AG20443 (cell line): ENCODE measurements around the gene CADPS2.

Experiments used
- DNase-seq: peaks from one replicate; pipeline ENCODE4 v3.0.0; 2012; ENCODE audit warnings: low spot score, mixed read lengths

The CADPS2 gene

DNA sequence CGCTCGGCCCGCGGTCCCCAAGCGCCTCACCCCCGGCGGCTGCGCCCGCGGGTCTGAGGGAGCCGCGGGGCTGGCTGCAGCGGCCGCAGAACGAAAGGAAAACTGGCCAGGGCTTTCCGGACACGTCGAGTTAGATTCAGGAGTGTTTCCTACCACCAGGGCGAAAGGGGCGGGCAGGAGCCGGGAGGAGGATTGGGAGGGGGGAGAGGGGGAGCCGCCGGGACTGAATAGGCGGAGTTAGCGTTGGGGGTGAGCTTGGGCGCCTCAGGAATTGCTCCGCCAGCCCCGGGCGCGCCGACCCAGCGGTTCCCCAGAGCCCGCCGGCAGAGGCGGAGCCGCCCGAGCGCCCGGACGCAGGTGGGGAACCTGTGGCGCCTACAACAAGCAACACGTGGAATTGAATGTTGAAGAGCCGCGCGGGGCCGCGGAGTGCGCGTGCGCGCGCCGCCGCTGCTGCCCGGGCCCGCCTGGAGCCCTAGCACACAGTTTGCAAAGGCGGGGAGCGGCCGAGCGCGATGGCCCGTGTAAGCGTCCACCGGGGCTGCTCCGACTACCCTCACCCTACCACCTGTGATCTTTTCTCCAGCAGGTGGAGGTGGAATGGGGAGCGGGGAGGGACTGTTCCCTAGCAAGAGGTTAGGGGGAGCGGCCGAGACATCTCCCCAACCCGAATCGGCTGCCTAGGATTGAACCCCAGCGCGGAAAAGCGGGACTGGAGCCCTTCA lies at the start of gene CADPS2:
CADPS2 (minus strand) TSS at position 104 of the 725 bp plus-strand sequence. CDS start 123 bp downstream, outside the sequence.
- DNase-seq, result peak; percentile 91

DNA sequence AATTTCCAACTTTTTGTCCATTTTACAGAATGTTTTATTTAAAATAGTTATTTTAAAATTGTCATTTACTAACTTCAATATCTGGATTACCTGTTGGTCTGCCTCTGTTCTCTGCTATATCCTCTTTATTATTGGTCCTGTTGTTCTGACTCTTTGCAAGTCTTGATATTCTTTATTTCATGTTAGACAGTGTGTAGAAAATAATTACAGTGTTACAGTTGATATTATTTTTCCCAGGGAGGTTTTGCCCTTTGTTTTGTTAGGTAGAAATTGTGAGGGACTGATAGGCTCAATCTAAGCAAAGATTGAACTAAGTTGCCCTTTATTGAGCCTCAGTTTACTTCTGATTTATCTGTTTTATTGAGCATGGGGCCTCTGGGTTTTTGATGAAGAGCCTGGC lies 49.4 kb upstream of the CADPS2 start:
- DNase-seq, result no peak

DNA sequence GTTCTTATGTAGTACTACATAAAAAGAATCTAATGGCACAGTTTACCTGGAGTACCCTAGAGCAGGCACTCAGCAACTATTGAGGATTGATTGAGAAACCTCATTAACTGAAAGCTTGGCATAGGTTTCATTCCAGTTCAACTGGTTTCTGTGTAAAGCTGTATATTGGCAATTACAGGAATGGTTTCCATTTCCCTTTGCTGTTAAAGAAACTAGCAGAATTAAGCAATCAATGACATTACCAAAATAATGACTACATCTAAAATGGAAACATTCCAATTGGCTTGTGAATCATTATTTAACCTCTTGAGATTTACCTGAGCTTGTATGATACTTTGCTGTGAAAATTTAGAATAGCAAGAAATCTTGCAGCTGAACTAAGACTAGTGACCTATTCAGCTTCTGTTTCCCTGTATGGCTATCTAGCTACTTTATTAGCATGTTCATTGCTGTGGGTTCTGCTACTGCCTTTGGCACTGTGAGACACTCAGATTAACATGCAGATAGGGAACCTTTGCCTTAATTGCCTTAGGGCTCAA lies 33.5 kb upstream of the CADPS2 start:
- no peak for DNase-seq

DNA sequence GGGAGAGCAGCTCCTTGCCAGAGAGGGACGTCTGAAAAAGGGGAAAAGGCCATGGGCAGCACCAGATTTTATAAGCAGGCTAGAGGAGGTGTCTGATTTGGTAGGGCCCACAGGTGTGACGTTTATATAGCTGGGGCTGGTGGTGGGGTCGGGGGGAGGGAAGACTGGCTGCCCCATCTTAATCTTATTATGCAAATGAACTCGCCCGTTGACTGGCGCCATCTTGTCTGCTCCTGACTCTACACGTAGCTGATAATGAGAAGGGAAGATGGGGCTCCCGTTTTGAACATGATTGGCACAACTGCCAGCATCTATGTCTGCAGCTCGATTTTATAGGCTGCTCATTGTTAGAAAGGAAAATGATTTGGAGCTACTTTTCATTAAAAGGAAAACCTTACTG lies 28.6 kb upstream of the CADPS2 start:
- DNase-seq, result no peak

DNA sequence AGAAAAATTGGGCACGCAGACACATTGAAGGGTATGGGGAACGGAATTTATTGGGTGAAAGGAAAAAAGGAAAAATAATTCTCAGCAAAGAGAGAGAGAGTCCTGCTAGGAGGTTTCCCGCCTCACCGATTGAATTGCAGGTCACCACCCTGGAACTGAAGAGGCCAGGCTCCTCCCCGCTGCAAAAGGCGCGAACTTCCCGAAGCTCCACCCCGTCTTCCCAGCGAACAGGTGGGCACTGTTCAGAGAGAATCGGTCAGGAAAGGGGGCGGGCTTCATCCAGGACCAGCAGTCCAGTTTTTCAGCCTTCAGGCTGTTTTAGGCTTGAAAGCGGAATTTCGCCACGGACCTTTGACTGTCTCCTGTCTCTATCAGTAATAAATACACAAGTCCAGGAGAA lies 27.3 kb upstream of the CADPS2 start:
- no peak for DNase-seq

GRCh38 chr7:122902751-122903495 lies 16.7 kb upstream of the CADPS2 start:
- DNase-seq, result no peak

GRCh38 chr7:122901250-122901649 lies 15.0 kb upstream of the CADPS2 start:
- no peak for DNase-seq

GRCh38 chr7:122896509-122896908 lies 10.2 kb upstream of the CADPS2 start:
- DNase-seq, result no peak

GRCh38 chr7:122893486-122893885 lies 7.2 kb upstream of the CADPS2 start:
- DNase-seq, result no peak

GRCh38 chr7:122889116-122889515 lies 2.9 kb upstream of the CADPS2 start:
- no peak for DNase-seq

- DNase-seq, result no peak
Measured at GRCh38 chr7:122887848-122888247, 1.6 kb upstream of the CADPS2 start.

GRCh38 chr7:122887198-122887597 lies 938 bp upstream of the CADPS2 start:
- DNase-seq, result peak; percentile 69

DNA sequence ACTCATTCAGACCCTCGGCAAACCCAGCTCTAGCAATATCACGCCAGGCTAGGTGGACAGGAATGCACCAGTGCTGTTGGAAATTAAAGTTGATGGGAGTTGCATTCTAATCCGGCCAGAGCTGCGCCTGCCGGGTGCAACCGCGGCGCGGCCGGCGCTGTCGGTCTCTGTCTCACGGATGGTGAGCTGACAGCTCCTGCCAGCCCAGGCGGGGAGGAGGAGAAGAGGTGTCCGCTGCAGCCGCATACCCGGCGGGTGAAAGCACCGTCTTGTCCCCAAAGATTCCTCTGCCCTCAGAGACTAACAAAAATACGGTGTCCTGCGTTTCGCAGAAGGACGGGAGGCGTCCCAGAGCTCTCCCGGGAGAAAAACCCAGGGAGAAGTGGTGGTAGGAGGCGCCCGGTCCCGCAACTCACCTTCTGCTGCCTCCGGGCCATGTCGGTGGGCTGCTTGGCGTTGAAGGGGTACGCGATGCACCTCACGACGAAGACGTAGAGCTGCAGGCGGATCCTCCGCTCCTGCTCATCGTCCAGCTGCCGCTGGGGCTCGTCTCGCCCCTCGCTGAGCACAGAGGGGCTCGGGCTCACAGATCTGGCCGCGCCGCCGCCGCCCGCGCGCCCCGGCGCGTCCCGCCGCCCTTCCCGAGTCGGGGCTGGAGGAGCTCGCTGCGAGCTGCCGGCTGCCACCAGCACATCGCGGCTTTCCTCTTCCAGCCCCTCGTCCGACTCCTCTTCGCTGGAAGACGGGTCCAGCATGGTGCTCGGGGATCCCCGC lies 490 bp downstream of the CADPS2 start:
- peak; percentile 64 for DNase-seq

DNA sequence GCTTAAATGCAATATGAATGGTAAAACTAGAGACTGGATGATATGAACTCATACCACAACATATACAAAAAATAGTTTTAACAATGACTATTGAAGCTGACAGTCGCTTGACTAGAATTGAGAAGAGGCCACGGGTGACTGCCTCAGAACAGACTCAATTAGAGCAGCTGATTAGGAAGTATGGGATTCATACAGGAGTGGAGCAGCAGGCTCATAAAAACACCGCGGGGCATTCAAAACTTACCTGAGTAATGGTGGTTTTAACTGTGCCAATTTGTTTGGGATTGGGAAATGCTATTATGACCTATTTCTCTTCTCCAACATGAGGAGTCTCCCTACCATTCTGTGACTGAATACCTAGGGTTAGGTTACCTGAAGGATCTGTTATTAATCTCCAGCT lies 2.1 kb downstream of the CADPS2 start:
- no peak for DNase-seq

DNA sequence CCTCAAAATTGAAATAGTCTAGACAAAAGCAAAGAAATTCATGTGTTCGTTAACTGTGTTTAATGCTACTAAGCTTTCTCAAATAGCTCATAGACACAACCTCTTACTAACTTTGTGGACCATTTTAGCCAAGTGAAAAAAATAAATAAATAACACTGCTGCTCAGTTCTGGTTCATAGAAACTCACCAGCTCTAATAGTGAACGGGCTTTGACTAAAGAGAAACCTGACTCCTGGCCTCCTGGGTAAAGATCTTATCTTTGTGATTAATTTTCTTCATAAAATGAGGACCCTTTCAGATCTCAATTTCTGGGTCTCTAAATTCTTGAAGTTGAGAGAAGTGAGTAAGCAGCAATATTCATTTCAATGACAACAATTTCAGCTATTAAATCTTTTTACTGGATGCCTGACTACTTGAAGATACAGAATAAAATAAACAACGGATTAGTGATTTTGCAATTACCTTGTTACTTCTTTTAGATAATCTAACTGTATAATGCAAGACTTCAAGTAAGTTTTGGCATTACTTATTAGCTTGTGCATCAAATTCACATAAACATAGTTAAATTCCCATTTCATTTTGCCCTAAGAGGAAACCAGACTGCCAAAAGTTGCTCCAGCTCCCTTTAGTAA lies 3.1 kb downstream of the CADPS2 start:
- DNase-seq, result no peak

- no peak for DNase-seq
Measured at GRCh38 chr7:122881324-122881723, 4.9 kb downstream of the CADPS2 start.

- no peak for DNase-seq
Measured at GRCh38 chr7:122869260-122869659, 17.0 kb downstream of the CADPS2 start.

- no peak for DNase-seq
Measured at GRCh38 chr7:122867471-122867980, 18.7 kb downstream of the CADPS2 start.

DNA sequence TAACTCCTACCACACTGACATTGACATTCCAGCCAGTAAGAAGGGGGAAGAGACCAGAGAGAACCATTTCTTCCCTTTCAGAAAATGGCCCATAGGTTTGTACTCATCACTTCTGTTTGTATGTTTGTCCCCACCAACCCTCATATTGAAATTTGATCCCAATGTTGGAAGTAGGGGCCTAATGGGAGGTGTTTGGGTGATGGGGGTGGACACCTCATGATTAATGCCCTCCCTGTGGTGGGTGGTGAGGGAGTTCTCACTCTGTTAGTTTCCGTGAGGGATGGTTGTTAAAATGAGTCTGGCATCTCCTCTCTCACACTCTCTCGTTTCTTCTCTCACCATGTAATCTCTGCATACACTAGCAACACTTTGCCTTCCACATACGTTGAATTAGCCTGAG lies 21.4 kb downstream of the CADPS2 start:
- no peak for DNase-seq

- no peak for DNase-seq
Measured at GRCh38 chr7:122864016-122864415, 22.2 kb downstream of the CADPS2 start.

- no peak for DNase-seq
Measured at GRCh38 chr7:122858320-122858719, 27.9 kb downstream of the CADPS2 start.

- no peak for DNase-seq
Measured at GRCh38 chr7:122850528-122850927, 35.7 kb downstream of the CADPS2 start.
